H9 (cell line): ENCODE measurements around the gene MTARC1. TPM values are rescaled to one million over a fixed set of nuclear protein-coding genes. Genes with fewer than 3 reads are reported as not detected.

Experiments
- DNase-seq: peaks from one replicate; pipeline ENCODE4 v3.0.0-alpha.2; 2017
- H2AFZ ChIP-seq: one replicate; pipeline ENCODE4 v1.6.1; 2013; ENCODE audit warnings: mild to moderate bottlenecking, low read length, control low read depth, moderate library complexity
- H2AK5ac ChIP-seq: 2 replicates; pipeline ENCODE4 v1.6.1; 2013; ENCODE audit warnings: low read length, control low read depth, mixed read lengths; ENCODE audit not compliant: insufficient read length
- H2BK120ac ChIP-seq: one replicate; pipeline ENCODE4 v1.6.1; 2013; ENCODE audit warnings: low read depth, mild to moderate bottlenecking, low read length, control low read depth, inconsistent platforms; ENCODE audit not compliant: poor library complexity, severe bottlenecking
- H2BK12ac ChIP-seq: 2 replicates; pipeline ENCODE4 v1.6.1; 2013; ENCODE audit warnings: low read length, control low read depth, mixed read lengths, low read depth; ENCODE audit not compliant: insufficient read length
- H2BK15ac ChIP-seq: 2 replicates; pipeline ENCODE4 v1.6.1; 2013; ENCODE audit warnings: low read depth, low read length, control low read depth
- H2BK20ac ChIP-seq: one replicate; pipeline ENCODE4 v1.6.1; 2013; ENCODE audit warnings: low read depth, mild to moderate bottlenecking, low read length, control low read depth, inconsistent platforms; ENCODE audit not compliant: poor library complexity, severe bottlenecking
- H2BK5ac ChIP-seq: 2 replicates; pipeline ENCODE4 v1.6.1; 2013; ENCODE audit warnings: low read length, control low read depth, mixed read lengths; ENCODE audit not compliant: insufficient read length
- H3K14ac ChIP-seq: 2 replicates; pipeline ENCODE4 v1.6.1; 2013; ENCODE audit warnings: low read length, control low read depth; ENCODE audit not compliant: insufficient read depth
- H3K18ac ChIP-seq: 2 replicates; pipeline ENCODE4 v1.6.1; 2013; ENCODE audit warnings: low read depth, mild to moderate bottlenecking, mixed read lengths, low read length, control low read depth; ENCODE audit not compliant: insufficient read length
- H3K23ac ChIP-seq: 2 replicates; pipeline ENCODE4 v1.6.1; 2013; ENCODE audit warnings: low read length, control low read depth, mixed read lengths, low read depth; ENCODE audit not compliant: insufficient read length
- H3K23me2 ChIP-seq: 2 replicates; pipeline ENCODE4 v1.6.1; 2013; ENCODE audit warnings: low read depth, mild to moderate bottlenecking, mixed read lengths, low read length, control low read depth; ENCODE audit not compliant: insufficient read length, poor library complexity, severe bottlenecking
- H3K27ac ChIP-seq: 2 replicates; pipeline ENCODE4 v1.5.1; 2013; ENCODE audit warnings: low read length, control low read depth, mixed read lengths, low read depth; ENCODE audit not compliant: insufficient read length
- H3K27me3 ChIP-seq: 2 replicates; pipeline ENCODE4 v1.6.1; 2013; ENCODE audit warnings: low read length, control low read depth, inconsistent platforms; ENCODE audit not compliant: insufficient read depth
- H3K4ac ChIP-seq: 2 replicates; pipeline ENCODE4 v1.6.1; 2013; ENCODE audit warnings: low read depth, mild to moderate bottlenecking, control low read depth, inconsistent platforms, low read length, moderate library complexity
- H3K4me1 ChIP-seq: 2 replicates; pipeline ENCODE4 v1.6.1; 2013; ENCODE audit warnings: low read length, control low read depth, inconsistent platforms; ENCODE audit not compliant: insufficient read depth
- H3K4me2 ChIP-seq: 2 replicates; pipeline ENCODE4 v1.6.1; 2013; ENCODE audit warnings: low read length, control low read depth, mixed read lengths; ENCODE audit not compliant: insufficient read length, insufficient read depth
- H3K56ac ChIP-seq: 2 replicates; pipeline ENCODE4 v1.6.1; 2013; ENCODE audit warnings: low read depth, mild to moderate bottlenecking, mixed read lengths, low read length, control low read depth; ENCODE audit not compliant: insufficient read length
- H3K79me1 ChIP-seq: 2 replicates; pipeline ENCODE4 v1.6.1; 2013; ENCODE audit warnings: low read depth, mild to moderate bottlenecking, moderate library complexity, low read length, control low read depth, inconsistent platforms; ENCODE audit not compliant: insufficient read depth, poor library complexity, severe bottlenecking
- H3K79me2 ChIP-seq: 2 replicates; pipeline ENCODE4 v1.6.1; 2013; ENCODE audit warnings: low read length, control low read depth, inconsistent platforms; ENCODE audit not compliant: insufficient read depth
- H3K9ac ChIP-seq: 2 replicates; pipeline ENCODE4 v1.6.1; 2013; ENCODE audit warnings: low read length, control low read depth, mixed read lengths; ENCODE audit not compliant: insufficient read length; ENCODE audit errors: extremely low read depth
- H3K9me3 ChIP-seq: one replicate; pipeline ENCODE4 v1.6.1; 2013; ENCODE audit warnings: low read depth, low read length, inconsistent platforms; ENCODE audit not compliant: control insufficient read depth
- H3T11ph ChIP-seq: one replicate; pipeline ENCODE4 v1.6.1; 2013; ENCODE audit warnings: mild to moderate bottlenecking, low read length, control low read depth, inconsistent platforms
- H4K20me1 ChIP-seq: one replicate; pipeline ENCODE4 v1.6.1; 2013; ENCODE audit not compliant: control insufficient read depth, insufficient read length, insufficient read depth
- H4K5ac ChIP-seq: 2 replicates; pipeline ENCODE4 v1.6.1; 2013; ENCODE audit warnings: low read depth, mild to moderate bottlenecking, mixed read lengths, low read length, control low read depth; ENCODE audit not compliant: insufficient read length
- H4K8ac ChIP-seq: replicated peaks from 2 replicates; pipeline ENCODE4 v1.6.1; 2013; ENCODE audit warnings: low read length, control low read depth, mixed read lengths, low read depth; ENCODE audit not compliant: insufficient read length
- H4K91ac ChIP-seq: 2 replicates; pipeline ENCODE4 v1.6.1; 2013; ENCODE audit warnings: low read depth, mild to moderate bottlenecking, moderate library complexity, mixed read lengths, low read length, control low read depth; ENCODE audit not compliant: insufficient read length
- H3K27ac Mint-ChIP-seq, 3 experiments: 2 replicates in 2 of 3; 3 replicates in 1 of 3; pipeline ENCODE4 v1.8.0; 2020 to 2021; ENCODE audit warnings: mixed read lengths in 3 of 3, mild to moderate bottlenecking in 1 of 3, moderate library complexity in 1 of 3
- H3K27me3 Mint-ChIP-seq: 2 replicates; pipeline ENCODE4 v1.8.0; 2021; ENCODE audit warnings: low read depth, mild to moderate bottlenecking, moderate library complexity, mixed read lengths
- H3K36me3 Mint-ChIP-seq, 3 experiments: 2 replicates in 2 of 3; 3 replicates in 1 of 3; pipeline ENCODE4 v1.8.0; 2020 to 2021; ENCODE audit warnings: low read depth in 3 of 3, mixed read lengths in 3 of 3; ENCODE audit not compliant: insufficient read depth in 1 of 3
- H3K4me1 Mint-ChIP-seq, 2 experiments: 2 replicates each; pipeline ENCODE4 v1.8.0; 2020; ENCODE audit warnings: mixed read lengths in 2 of 2
- H3K4me3 Mint-ChIP-seq, 2 experiments: 2 replicates in 1 of 2; 3 replicates in 1 of 2; pipeline ENCODE4 v1.8.0; 2020 to 2021; ENCODE audit warnings: mild to moderate bottlenecking in 2 of 2, mixed read lengths in 2 of 2, moderate library complexity in 1 of 2
- H3K9me3 Mint-ChIP-seq, 2 experiments: 2 replicates in 1 of 2; 3 replicates in 1 of 2; pipeline ENCODE4 v1.8.0; 2020; ENCODE audit warnings: mild to moderate bottlenecking in 2 of 2, mixed read lengths in 2 of 2, moderate library complexity in 1 of 2
- WGBS: extraction: QIAGEN DNeasy Blood & Tissue Kit; methylation state at CpG from one replicate; pipeline ENCODE4 v1.1.7; 2013; ENCODE audit warnings: missing lambda C conversion rate, low lambda C conversion rate, mixed read lengths; ENCODE audit not compliant: insufficient read length; ENCODE audit errors: extremely low coverage; 5-methylcytosine and 5-hydroxymethylcytosine counted together
- total RNA-seq: library from RNA; stranded (reverse); gene quantifications from 2 replicates; pipeline ENCODE4 v1.2.1, GENCODE V29; 2021
- TF ChIP-seq, protein P1 (sequence below): fragments of 200-600 bp; sonication (generic); conservative IDR thresholded peaks from 3 replicates; pipeline ENCODE4 v1.8.0; 2021; ENCODE audit warnings: antibody characterized with exemption, mild to moderate bottlenecking

The MTARC1 gene
- total RNA-seq, 1 experiment from 2014 or later, result 33.7 TPM

DNA sequence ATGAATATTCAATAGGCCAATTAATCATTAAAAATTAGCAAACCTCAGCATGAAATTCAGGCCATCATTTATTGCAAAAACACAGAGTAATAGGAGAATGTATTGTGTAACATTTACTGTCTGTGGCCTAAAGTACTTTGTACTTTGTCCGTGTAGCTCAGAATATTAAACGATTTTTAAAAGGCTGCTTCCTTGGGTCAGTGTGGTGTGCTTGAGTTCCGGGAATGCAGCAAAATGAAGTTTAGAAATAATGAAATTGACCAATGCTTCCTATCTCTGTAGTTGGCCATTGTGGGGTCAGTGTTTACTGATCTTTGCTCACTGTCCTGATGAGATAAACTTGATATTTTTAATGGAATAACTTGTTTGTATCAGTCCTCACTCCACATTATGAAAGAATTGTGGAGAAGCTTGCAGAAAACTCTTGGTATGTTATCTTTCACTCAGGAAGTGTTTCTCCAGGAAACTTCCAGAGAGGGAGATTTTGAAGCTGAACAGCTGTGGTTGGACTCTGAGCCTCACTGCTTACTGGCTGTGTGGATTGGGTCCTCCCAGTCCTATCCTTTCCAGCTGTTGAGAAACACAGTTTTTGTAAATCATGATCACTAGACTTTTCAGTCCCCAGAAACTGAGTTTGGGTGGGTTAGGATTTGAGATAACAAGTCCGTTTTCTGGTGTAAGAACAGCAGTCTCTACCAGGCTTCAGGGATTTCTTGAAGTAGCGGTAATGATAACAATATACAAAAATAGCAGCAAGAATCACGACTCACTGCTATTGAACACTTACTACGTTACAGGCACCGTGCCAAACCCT is 19.2 kb upstream of the MTARC1 start:
- Histone ChIP-seq H2BK5ac (no peak overlapping the region), H4K20me1 (no peaks in the 10 kb centered on the region), H2AK5ac (no peak overlapping the region), H3K79me2 (no peaks in the 10 kb centered on the region), H3K18ac (no peak overlapping the region), H3K27ac (no peak overlapping the region), H3K79me1 (no peaks in the 10 kb centered on the region), H3K4ac (no peak overlapping the region), H3K4me1 (no peaks in the 10 kb centered on the region), H3T11ph (no peak overlapping the region), H2BK120ac (no peak overlapping the region), H3K23me2 (no peaks in the 10 kb centered on the region), H4K5ac (no peak overlapping the region), H4K91ac (no peak overlapping the region), H2AFZ (no peak overlapping the region), H2BK20ac (no peak overlapping the region), H3K9me3 (no peaks in the 10 kb centered on the region), H4K8ac (no peak overlapping the region), H3K9ac (no peak overlapping the region), H2BK15ac (no peak overlapping the region), H3K4me2 (no peak overlapping the region), H3K23ac (no peak overlapping the region), H3K56ac (no peak overlapping the region), H3K27me3 (no peaks in the 10 kb centered on the region), H3K14ac (no peak overlapping the region), H2BK12ac (no peak overlapping the region)
- DNase-seq, result no peak
- H3K27me3 Mint-ChIP-seq, result no peaks in the 10 kb centered on the region
- H3K4me1 Mint-ChIP-seq, result peaks cover 2% of the 10 kb centered on the region in 2 experiments; a peak in 2 of 4 replicates
- H3K27ac Mint-ChIP-seq, result no peak overlapping the region
- no peaks in the 10 kb centered on the region for H3K9me3 Mint-ChIP-seq
- WGBS, result no CpG with 5 or more reads among the region's 8 CpGs
- peaks cover 0 to 7% (median 3%) of the 10 kb centered on the region in 3 experiments; a peak in 4 of 7 replicates for H3K36me3 Mint-ChIP-seq
- H3K4me3 Mint-ChIP-seq, result no peak overlapping the region
- TF ChIP-seq, protein P1, sequence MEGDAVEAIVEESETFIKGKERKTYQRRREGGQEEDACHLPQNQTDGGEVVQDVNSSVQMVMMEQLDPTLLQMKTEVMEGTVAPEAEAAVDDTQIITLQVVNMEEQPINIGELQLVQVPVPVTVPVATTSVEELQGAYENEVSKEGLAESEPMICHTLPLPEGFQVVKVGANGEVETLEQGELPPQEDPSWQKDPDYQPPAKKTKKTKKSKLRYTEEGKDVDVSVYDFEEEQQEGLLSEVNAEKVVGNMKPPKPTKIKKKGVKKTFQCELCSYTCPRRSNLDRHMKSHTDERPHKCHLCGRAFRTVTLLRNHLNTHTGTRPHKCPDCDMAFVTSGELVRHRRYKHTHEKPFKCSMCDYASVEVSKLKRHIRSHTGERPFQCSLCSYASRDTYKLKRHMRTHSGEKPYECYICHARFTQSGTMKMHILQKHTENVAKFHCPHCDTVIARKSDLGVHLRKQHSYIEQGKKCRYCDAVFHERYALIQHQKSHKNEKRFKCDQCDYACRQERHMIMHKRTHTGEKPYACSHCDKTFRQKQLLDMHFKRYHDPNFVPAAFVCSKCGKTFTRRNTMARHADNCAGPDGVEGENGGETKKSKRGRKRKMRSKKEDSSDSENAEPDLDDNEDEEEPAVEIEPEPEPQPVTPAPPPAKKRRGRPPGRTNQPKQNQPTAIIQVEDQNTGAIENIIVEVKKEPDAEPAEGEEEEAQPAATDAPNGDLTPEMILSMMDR, result no peak
